GM23248 (cell line): ENCODE measurements around the gene HERC4. TPM values are rescaled to one million over a fixed set of nuclear protein-coding genes. Genes with fewer than 3 reads are reported as not detected.
A peak's percentile ranks its signal among the peaks of the same experiment; 100 is the strongest.

Experiments used
- DNase-seq: peaks from one replicate; pipeline ENCODE4 v3.0.0-alpha.2; 2015
- H2AFZ ChIP-seq: fragments of 200-600 bp; sonication (generic); 2 replicates; pipeline ENCODE4 v1.6.1; 2016; ENCODE audit warnings: antibody characterized with exemption
- H3F3A ChIP-seq: fragments of 200-600 bp; sonication (generic); 2 replicates; pipeline ENCODE4 v1.6.1; 2016; ENCODE audit warnings: mild to moderate bottlenecking, antibody characterized with exemption, mixed run types; ENCODE audit not compliant: insufficient read depth
- H3K27ac ChIP-seq: fragments of 200-600 bp; sonication (generic); 2 replicates; pipeline ENCODE4 v1.5.1; 2016; ENCODE audit warnings: mild to moderate bottlenecking
- H3K27me3 ChIP-seq: fragments of 200-600 bp; sonication (generic); replicated peaks from 2 replicates; pipeline ENCODE4 v1.6.1; 2016; ENCODE audit warnings: mild to moderate bottlenecking; ENCODE audit not compliant: insufficient read depth
- H3K36me3 ChIP-seq: fragments of 200-600 bp; sonication (generic); 2 replicates; pipeline ENCODE4 v1.6.1; 2016; ENCODE audit warnings: low read depth, mild to moderate bottlenecking
- H3K4me1 ChIP-seq: fragments of 200-600 bp; sonication (generic); 2 replicates; pipeline ENCODE4 v1.6.1; 2016; ENCODE audit warnings: mild to moderate bottlenecking; ENCODE audit not compliant: insufficient read depth
- H3K4me2 ChIP-seq: fragments of 200-600 bp; sonication (generic); one replicate; pipeline ENCODE4 v1.6.1; 2016; ENCODE audit warnings: mild to moderate bottlenecking; ENCODE audit not compliant: unreplicated experiment
- H3K4me3 ChIP-seq: fragments of 200-600 bp; sonication (generic); 2 replicates; pipeline ENCODE4 v1.5.1; 2016; ENCODE audit warnings: mild to moderate bottlenecking
- H3K79me2 ChIP-seq: fragments of 200-600 bp; sonication (generic); 2 replicates; pipeline ENCODE4 v1.6.1; 2016; ENCODE audit warnings: mild to moderate bottlenecking; ENCODE audit not compliant: insufficient read depth
- H3K9ac ChIP-seq: fragments of 200-600 bp; sonication (generic); 2 replicates; pipeline ENCODE4 v1.6.1; 2016; ENCODE audit warnings: mild to moderate bottlenecking
- H3K9me2 ChIP-seq: fragments of 200-600 bp; sonication (generic); 2 replicates; pipeline ENCODE4 v1.6.1; 2016; ENCODE audit warnings: mixed run types, mild to moderate bottlenecking, moderate library complexity; ENCODE audit not compliant: insufficient read depth
- H3K9me3 ChIP-seq: fragments of 200-600 bp; sonication (generic); one replicate; pipeline ENCODE4 v1.6.1; 2017; ENCODE audit warnings: low read depth
- H4K20me1 ChIP-seq: fragments of 200-600 bp; sonication (generic); 2 replicates; pipeline ENCODE4 v1.6.0; 2016; ENCODE audit not compliant: insufficient read depth
- EZH2 ChIP-seq: fragments of 200-600 bp; sonication (generic); IDR thresholded peaks from 2 replicates; pipeline ENCODE4 v1.6.1; 2018; ENCODE audit warnings: antibody characterized with exemption, mild to moderate bottlenecking; ENCODE audit not compliant: insufficient read depth, poor library complexity, severe bottlenecking
- EZH2phosphoT487 ChIP-seq: fragments of 200-600 bp; sonication (generic); IDR thresholded peaks from 2 replicates; pipeline ENCODE4 v1.6.1; 2018; ENCODE audit warnings: antibody characterized with exemption, moderate library complexity, mild to moderate bottlenecking, low read depth; ENCODE audit not compliant: insufficient read depth
- WGBS, 2 experiments: methylation state at CpG; one replicate each; pipeline ENCODE4 v1.1.6; 2015 to 2017; ENCODE audit warnings: low lambda C conversion rate in 2 of 2, low coverage in 1 of 2; ENCODE audit errors: missing lambda C conversion rate in 2 of 2; 5-methylcytosine and 5-hydroxymethylcytosine counted together
- in situ Hi-C: fragments of 300-500 bp; cut with MboI; formaldehyde crosslinking; loops from 2 replicates; pipeline ENCODE4 v1.15.0; 2020
- polyA plus RNA-seq: library from polyadenylated mRNA; unstranded; fragments of >200 nt; fragmentation: Nextera tagmentation; extraction: Ambion mirVana; gene quantifications from 2 replicates; pipeline ENCODE4 v1.2.1, GENCODE V29; 2016
- total RNA-seq: library from RNA; depleted of rRNA; stranded (reverse); fragments of >200 nt; shearing (Covaris generic); gene quantifications from 2 replicates; pipeline ENCODE4 v1.2.3, GENCODE V29; 2014

The HERC4 gene
- total and polyA plus RNA-seq, 2 experiments from 2014 or later: 127 to 228 TPM

DNA sequence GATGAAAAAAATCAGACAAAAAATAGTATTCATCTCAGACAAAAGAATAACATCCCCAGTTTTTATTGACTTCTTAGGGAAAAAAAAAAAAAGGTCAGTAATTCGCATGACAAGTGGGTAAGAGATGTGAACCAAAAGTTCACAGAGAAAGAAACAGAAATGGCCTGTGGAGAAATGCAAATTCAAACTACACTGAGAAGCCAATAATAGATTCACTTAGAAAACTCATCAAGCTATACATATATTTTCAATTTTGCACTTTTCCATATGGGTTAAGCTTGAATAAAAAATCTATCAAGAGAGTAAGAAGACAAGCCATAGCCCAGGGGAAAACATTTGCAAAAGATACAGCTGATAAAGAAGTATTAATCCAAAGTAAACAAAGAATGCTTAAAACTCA, 28.0 kb downstream of the HERC4 start:
- TF ChIP-seq EZH2phosphoT487 (no peak), EZH2 (no peak)
- no peak overlapping the region for H2AFZ ChIP-seq
- no peaks in the 10 kb centered on the region for H3K27me3 ChIP-seq
- H3F3A ChIP-seq: peaks cover 89% of the 10 kb centered on the region
- in situ Hi-C loops: no loop called here
- H3K27ac ChIP-seq: peak overlapping the region; percentile 34; the same call in 1 of the 2 replicates
- H3K4me3 ChIP-seq: no peak overlapping the region
- no peaks in the 10 kb centered on the region for H3K9me3 ChIP-seq
- 94 to 100% methylated on average over 1 of the region's 1 CpG for WGBS, 2 experiments
- H3K4me2 ChIP-seq: no peak overlapping the region
- H3K36me3 ChIP-seq: peaks cover 50% of the 10 kb centered on the region
- peaks cover 6% of the 10 kb centered on the region; the same call in 1 of the 2 replicates for H4K20me1 ChIP-seq
- no peaks in the 10 kb centered on the region for H3K9me2 ChIP-seq
- DNase-seq: no peak
- H3K79me2 ChIP-seq: peaks cover 99% of the 10 kb centered on the region
- H3K9ac ChIP-seq: no peak overlapping the region
- peaks cover 39% of the 10 kb centered on the region for H3K4me1 ChIP-seq

DNA sequence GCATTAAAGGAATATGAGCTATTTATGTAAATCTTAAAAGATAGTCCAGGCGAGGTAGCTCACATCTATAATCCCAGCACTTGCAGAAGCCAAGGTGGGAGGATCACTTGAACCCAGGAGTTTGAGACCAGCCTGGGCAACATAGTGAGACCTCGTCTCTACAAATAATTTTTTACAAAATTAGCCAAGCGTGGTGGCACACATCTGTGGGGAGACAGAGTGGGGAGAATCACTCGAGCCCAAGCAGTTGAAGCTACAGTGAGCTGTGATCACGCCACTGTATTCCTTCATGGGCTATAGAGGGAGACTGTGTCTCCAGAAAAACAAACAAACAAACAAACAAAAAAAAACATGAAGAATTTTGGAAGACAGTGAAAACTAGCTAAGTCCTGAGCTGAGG, 28.4 kb downstream of the HERC4 start:
- no peaks in the 10 kb centered on the region for H3K9me3 ChIP-seq
- in situ Hi-C loops: no loop called here
- peaks cover 48% of the 10 kb centered on the region for H3K36me3 ChIP-seq
- H2AFZ ChIP-seq: no peak overlapping the region
- H3K79me2 ChIP-seq: peaks cover 99% of the 10 kb centered on the region
- no peak overlapping the region for H3K4me3 ChIP-seq
- no peaks in the 10 kb centered on the region for H3K9me2 ChIP-seq
- no peaks in the 10 kb centered on the region for H3K27me3 ChIP-seq
- H3F3A ChIP-seq: peaks cover 89% of the 10 kb centered on the region
- no peak for DNase-seq
- WGBS, 2 experiments: 94 to 96% methylated on average over 5 of the region's 5 CpGs
- peaks cover 6% of the 10 kb centered on the region; the same call in 1 of the 2 replicates for H4K20me1 ChIP-seq
- H3K4me1 ChIP-seq: peaks cover 39% of the 10 kb centered on the region
- peak overlapping the region; percentile 34; the same call in 1 of the 2 replicates for H3K27ac ChIP-seq
- H3K4me2 ChIP-seq: no peak overlapping the region
- TF ChIP-seq EZH2 (no peak), EZH2phosphoT487 (no peak)
- H3K9ac ChIP-seq: no peak overlapping the region

DNA sequence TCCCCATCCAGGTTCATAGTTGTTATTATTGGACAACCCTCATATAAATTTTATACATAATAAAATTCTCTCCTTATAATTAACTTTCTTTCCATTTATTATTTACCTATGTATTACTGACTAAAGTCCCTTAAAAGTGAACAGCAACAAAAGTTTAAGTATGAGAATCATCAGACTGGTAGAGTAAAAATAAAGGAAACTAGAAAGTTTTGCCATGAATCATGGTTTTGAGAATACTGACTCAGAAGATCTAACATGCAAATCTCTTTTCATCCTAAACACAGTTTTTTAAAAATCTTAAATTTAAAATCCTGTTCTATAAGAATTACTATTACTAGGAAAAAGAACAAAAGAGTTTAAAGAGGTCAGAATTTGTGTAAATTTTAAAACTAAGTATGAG, 32.1 kb downstream of the HERC4 start:
- peaks cover 96% of the 10 kb centered on the region for H3F3A ChIP-seq
- H3K27ac ChIP-seq: peak overlapping the region; percentile 53
- TF ChIP-seq EZH2phosphoT487: no peak
- TF ChIP-seq EZH2: no peak
- H4K20me1 ChIP-seq: peaks cover 13% of the 10 kb centered on the region; the same call in 1 of the 2 replicates
- H3K36me3 ChIP-seq: peaks cover 60% of the 10 kb centered on the region
- peaks cover 99% of the 10 kb centered on the region for H3K79me2 ChIP-seq
- in situ Hi-C loops: no loop called here
- peak overlapping the region; percentile 62 for H3K4me2 ChIP-seq
- peak overlapping the region; percentile 11 for H3K9ac ChIP-seq
- peaks cover 47% of the 10 kb centered on the region for H3K4me1 ChIP-seq
- H3K9me2 ChIP-seq: no peaks in the 10 kb centered on the region
- H3K4me3 ChIP-seq: 0 out of 2 replicates have a peak overlapping the region, but pooled peaks have one; percentile 0
- peak; percentile 74 for DNase-seq
- no peaks in the 10 kb centered on the region for H3K9me3 ChIP-seq
- H2AFZ ChIP-seq: no peak overlapping the region
- H3K27me3 ChIP-seq: no peaks in the 10 kb centered on the region

DNA sequence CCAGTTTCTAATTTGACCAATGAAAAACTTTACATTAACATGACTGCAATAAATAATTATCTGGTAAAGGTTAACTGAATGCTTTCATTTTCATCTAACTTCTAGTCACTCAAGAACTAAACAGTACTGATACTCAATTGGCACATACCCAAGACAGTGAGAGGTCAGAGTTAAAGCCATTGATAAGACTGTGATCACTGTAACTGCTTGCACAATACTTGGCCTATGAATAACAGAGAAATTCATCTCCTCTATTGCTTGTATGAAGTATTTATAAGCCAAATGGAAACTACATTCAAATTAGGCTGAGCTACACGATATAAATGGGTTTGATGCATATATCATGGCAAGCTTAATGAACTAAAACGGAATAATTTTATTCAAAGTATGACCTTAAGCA, 43.0 kb downstream of the HERC4 start:
- no peak overlapping the region for H3K9ac ChIP-seq
- peak overlapping the region; percentile 25 for H3K27ac ChIP-seq
- H3K4me3 ChIP-seq: no peak overlapping the region
- peaks cover 94% of the 10 kb centered on the region for H3K79me2 ChIP-seq
- in situ Hi-C loops: no loop called here
- no peak overlapping the region for H2AFZ ChIP-seq
- no peaks in the 10 kb centered on the region for H3K9me2 ChIP-seq
- peaks cover 8% of the 10 kb centered on the region; the same call in 1 of the 2 replicates for H3K4me1 ChIP-seq
- no peaks in the 10 kb centered on the region for H3K27me3 ChIP-seq
- H3K36me3 ChIP-seq: peaks cover 92% of the 10 kb centered on the region
- no peak for DNase-seq
- H3K9me3 ChIP-seq: no peaks in the 10 kb centered on the region
- no peaks in the 10 kb centered on the region for H4K20me1 ChIP-seq
- TF ChIP-seq EZH2phosphoT487: no peak
- TF ChIP-seq EZH2: no peak
- 94 to 99% methylated on average over 2 of the region's 2 CpGs for WGBS, 2 experiments
- peaks cover 79% of the 10 kb centered on the region for H3F3A ChIP-seq
- no peak overlapping the region for H3K4me2 ChIP-seq

DNA sequence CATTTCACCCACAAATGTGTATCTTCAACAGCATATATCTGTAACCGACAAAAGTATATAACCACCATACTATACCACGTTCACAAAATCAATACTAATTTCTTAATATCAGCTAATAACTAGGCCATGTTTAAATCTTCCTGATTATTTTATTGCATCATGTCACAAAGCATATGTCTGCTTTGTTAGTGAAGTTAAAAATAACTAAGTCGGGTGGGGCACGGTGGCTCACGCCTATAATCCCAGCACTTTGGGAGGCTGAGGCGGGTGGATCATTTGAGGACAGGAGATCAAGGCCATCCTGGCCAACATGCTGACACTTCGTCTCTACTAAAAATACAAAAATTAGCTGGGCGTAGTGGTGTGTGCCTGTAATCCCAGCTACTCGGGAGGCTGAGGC, 47.7 kb downstream of the HERC4 start:
- H3K36me3 ChIP-seq: peaks cover 94% of the 10 kb centered on the region
- H4K20me1 ChIP-seq: no peaks in the 10 kb centered on the region
- H3K4me3 ChIP-seq: no peak overlapping the region
- H2AFZ ChIP-seq: no peak overlapping the region
- H3K9ac ChIP-seq: no peak overlapping the region
- DNase-seq: no peak
- H3K4me1 ChIP-seq: peaks cover 3% of the 10 kb centered on the region; the same call in 1 of the 2 replicates
- in situ Hi-C loops: no loop called here
- peaks cover 86% of the 10 kb centered on the region for H3F3A ChIP-seq
- 84 to 85% methylated on average over 9 of the region's 9 CpGs for WGBS, 2 experiments
- no peaks in the 10 kb centered on the region for H3K27me3 ChIP-seq
- H3K79me2 ChIP-seq: peaks cover 92% of the 10 kb centered on the region
- no peaks in the 10 kb centered on the region for H3K9me2 ChIP-seq
- TF ChIP-seq EZH2phosphoT487 (no peak), EZH2 (no peak)
- no peak overlapping the region for H3K4me2 ChIP-seq
- no peaks in the 10 kb centered on the region for H3K9me3 ChIP-seq
- peak overlapping the region; percentile 23 for H3K27ac ChIP-seq
